ENCODE results near the gene LDB3. TPM values are rescaled to one million over a fixed set of nuclear protein-coding genes. Genes with fewer than 3 reads are reported as not detected.

LDB3 gene
- total RNA-seq (10 to 100 TPM; 13.2 to 42.1 (median 22.4) TPM), polyA plus RNA-seq (1 to 10 TPM; 1.2 to 1.9 (median 1.8) TPM)

DNA sequence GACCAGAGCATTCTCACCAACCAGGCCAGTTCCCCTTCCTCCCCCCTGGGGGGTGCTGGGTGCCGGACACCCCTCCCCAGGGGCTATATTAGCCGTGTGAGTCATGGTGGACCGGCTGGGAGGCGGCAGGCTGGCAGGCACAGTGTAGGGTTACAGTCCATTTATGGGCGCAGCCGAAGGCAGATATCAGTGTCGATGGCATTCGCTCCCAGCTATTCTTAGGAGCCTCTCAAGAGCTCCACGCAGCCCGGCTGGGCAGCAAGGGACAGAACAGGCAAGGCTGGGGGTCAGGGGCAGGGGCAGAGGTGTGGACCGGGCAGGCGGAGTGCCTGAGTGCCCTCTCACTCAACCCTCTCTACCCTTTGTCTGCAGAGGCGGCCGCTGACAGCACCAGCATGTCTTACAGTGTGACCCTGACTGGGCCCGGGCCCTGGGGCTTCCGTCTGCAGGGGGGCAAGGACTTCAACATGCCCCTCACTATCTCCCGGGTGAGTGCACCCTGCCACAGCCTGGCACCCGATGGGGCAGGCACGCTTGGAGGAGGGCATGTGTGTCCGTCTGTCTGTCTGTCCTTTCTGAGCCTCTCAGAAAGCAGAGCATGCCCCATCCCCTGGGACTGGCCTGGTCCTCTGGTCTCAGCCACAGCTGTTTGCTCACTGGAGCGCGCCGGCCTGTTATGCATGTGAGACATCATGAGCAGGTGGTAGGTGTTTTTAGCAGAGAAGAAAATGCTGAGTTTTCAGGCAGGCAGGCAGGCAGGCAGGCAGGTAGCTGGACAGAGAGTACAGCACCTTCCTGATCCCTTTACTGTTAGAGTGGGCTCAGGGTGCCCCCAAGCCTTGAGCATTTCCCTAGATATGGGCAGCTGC, at the start of gene LDB3:
TSS of gene LDB3 (plus strand) at position 215 of the 869 bp plus-strand sequence. CDS start at position 396, 181 bp downstream.
- H3K4me3 ChIP-seq: peak within 1 kb of the TSS; percentile 44 to 60 (median 50)
- TF ChIP-seq, protein P1, sequence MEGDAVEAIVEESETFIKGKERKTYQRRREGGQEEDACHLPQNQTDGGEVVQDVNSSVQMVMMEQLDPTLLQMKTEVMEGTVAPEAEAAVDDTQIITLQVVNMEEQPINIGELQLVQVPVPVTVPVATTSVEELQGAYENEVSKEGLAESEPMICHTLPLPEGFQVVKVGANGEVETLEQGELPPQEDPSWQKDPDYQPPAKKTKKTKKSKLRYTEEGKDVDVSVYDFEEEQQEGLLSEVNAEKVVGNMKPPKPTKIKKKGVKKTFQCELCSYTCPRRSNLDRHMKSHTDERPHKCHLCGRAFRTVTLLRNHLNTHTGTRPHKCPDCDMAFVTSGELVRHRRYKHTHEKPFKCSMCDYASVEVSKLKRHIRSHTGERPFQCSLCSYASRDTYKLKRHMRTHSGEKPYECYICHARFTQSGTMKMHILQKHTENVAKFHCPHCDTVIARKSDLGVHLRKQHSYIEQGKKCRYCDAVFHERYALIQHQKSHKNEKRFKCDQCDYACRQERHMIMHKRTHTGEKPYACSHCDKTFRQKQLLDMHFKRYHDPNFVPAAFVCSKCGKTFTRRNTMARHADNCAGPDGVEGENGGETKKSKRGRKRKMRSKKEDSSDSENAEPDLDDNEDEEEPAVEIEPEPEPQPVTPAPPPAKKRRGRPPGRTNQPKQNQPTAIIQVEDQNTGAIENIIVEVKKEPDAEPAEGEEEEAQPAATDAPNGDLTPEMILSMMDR (IDR thresholded peaks at IDR 0.05): no peak
- TF ChIP-seq POLR2AphosphoS5 (IDR thresholded peaks at IDR 0.05) (peak; percentile 90 to 98 (median 96)), POLR2A (IDR thresholded peaks at IDR 0.05) (peak; percentile 84 to 92), EP300 (IDR thresholded peaks at IDR 0.05) (no peak)
- peaks cover 0 to 79% (median 57%) of the 10 kb centered on the region in 4 donors for H3K4me1 ChIP-seq
- H3K9me3 ChIP-seq: no peaks in the 10 kb centered on the region
- no peaks in the 10 kb centered on the region for H3K27me3 ChIP-seq
- WGBS, 2 donors: 70 to 87% methylated on average over 23 of the region's 23 CpGs
- DNase-seq: peak; percentile 91
- no peaks in the 10 kb centered on the region for H3K36me3 ChIP-seq
- intact Hi-C loops (cut with DNase I): loop anchor here (5.0 kb wide), 2 partner anchors 146 to 266 kb away; partner anchors contain the start of gene WAPL
- peak within 1 kb of the TSS; percentile 87 to 96 (median 92) for H3K27ac ChIP-seq

- H3K27me3 ChIP-seq: no peaks in the 10 kb centered on the region
- TF ChIP-seq POLR2AphosphoS5 (IDR thresholded peaks at IDR 0.05): no peak
- TF ChIP-seq EP300 (IDR thresholded peaks at IDR 0.05): no peak
- no peak for TF ChIP-seq POLR2A (IDR thresholded peaks at IDR 0.05)
- TF ChIP-seq, protein P1 (IDR thresholded peaks at IDR 0.05): no peak
- H3K27ac ChIP-seq: no peak overlapping the region
- peaks cover 0 to 26% (median 14%) of the 10 kb centered on the region in 4 donors for H3K4me1 ChIP-seq
- no peak for DNase-seq
- 97 to 98% methylated on average over 2 of the region's 2 CpGs for WGBS, 2 donors
- H3K9me3 ChIP-seq: no peaks in the 10 kb centered on the region
- no peak overlapping the region for H3K4me3 ChIP-seq
- no peaks in the 10 kb centered on the region for H3K36me3 ChIP-seq
- intact Hi-C loops (cut with DNase I): no loop called here
Observed at GRCh38 chr10:86628311-86628710, 40.0 kb upstream of the LDB3 start.

DNA sequence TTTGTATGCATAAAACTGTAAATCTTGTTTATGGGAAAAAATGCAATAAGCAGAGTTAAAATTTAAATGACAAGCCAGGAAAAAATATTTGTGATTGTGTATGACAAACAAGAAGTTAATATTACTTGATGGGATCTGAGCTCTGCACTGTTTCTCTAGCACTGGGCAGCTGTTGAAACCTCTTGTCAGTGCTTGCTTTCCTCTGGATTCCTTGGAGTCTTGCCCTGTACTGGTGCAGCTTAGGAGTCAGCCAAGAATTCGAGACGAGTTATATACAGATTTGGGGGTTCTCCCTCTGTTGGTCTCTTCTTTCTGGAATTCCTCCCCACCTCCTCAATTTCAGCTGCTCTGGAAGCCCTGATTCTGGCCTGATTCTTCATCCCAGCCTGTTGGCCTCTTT, 38.2 kb upstream of the LDB3 start:
- intact Hi-C loops (cut with DNase I): loop anchor here (5.0 kb wide), 1 partner anchor 108 kb away; the partner anchor contains the start of gene WAPL
- WGBS, 2 donors: 33 to 45% methylated on average over 2 of the region's 2 CpGs
- H3K4me3 ChIP-seq: no peak overlapping the region
- H3K27ac ChIP-seq: no peak overlapping the region
- DNase-seq: no peak
- TF ChIP-seq POLR2AphosphoS5 (IDR thresholded peaks at IDR 0.05) (peak in 1 of 4 donors; percentile 12), EP300 (IDR thresholded peaks at IDR 0.05) (no peak)
- no peaks in the 10 kb centered on the region for H3K9me3 ChIP-seq
- H3K27me3 ChIP-seq: no peaks in the 10 kb centered on the region
- peaks cover 0 to 26% (median 14%) of the 10 kb centered on the region in 4 donors for H3K4me1 ChIP-seq
- H3K36me3 ChIP-seq: no peaks in the 10 kb centered on the region

GRCh38 chr10:86632009-86632800, 36.1 kb upstream of the LDB3 start:
- H3K27ac ChIP-seq: peak overlapping the region in 1 of 4 donors; percentile 57
- H3K27me3 ChIP-seq: no peaks in the 10 kb centered on the region
- H3K4me3 ChIP-seq: peak overlapping the region; percentile 1 to 49 (median 40)
- 4 to 7% methylated on average over 49 of the region's 49 CpGs for WGBS, 2 donors
- no peaks in the 10 kb centered on the region for H3K9me3 ChIP-seq
- TF ChIP-seq POLR2AphosphoS5 (IDR thresholded peaks at IDR 0.05) (peak in 1 of 4 donors; percentile 17), POLR2A (IDR thresholded peaks at IDR 0.05) (no peak)
- TF ChIP-seq, protein P1 (IDR thresholded peaks at IDR 0.05): peak in 3 of 4 experiments; percentile 23 to 35 (median 32)
- intact Hi-C loops (cut with DNase I): loop anchor here (5.0 kb wide), 1 partner anchor 110 kb away; the partner anchor contains the start of gene WAPL
- no peaks in the 10 kb centered on the region for H3K36me3 ChIP-seq
- DNase-seq: no peak
- H3K4me1 ChIP-seq: peaks cover 0 to 26% (median 14%) of the 10 kb centered on the region in 4 donors
